Endothelial cell of umbilical vein (primary cell): ENCODE data around the gene OSBP2.

Experiments
- EZH2 ChIP-seq: IDR thresholded peaks from 2 replicates; pipeline ENCODE4 v1.6.1; 2012; ENCODE audit warnings: borderline replicate concordance, low read depth, mild to moderate bottlenecking, moderate library complexity, low read length, inconsistent platforms; ENCODE audit not compliant: severe bottlenecking
- FOS ChIP-seq: IDR thresholded peaks from 2 replicates; pipeline ENCODE4 v1.6.1; 2011; ENCODE audit warnings: mild to moderate bottlenecking, low read length, moderate library complexity, borderline replicate concordance; ENCODE audit not compliant: insufficient read depth
- GATA2 ChIP-seq: IDR thresholded peaks from 2 replicates; pipeline ENCODE4 v1.7.0; 2011; ENCODE audit warnings: low read depth, mild to moderate bottlenecking, moderate library complexity, mixed read lengths, low read length; ENCODE audit not compliant: insufficient read length, insufficient read depth
- MYC ChIP-seq: IDR thresholded peaks from one replicate; pipeline ENCODE4 v1.6.1; 2011; ENCODE audit warnings: mild to moderate bottlenecking, low read depth, low read length
- POLR2A ChIP-seq: IDR thresholded peaks from 2 replicates; pipeline ENCODE4 v1.6.1; 2012; ENCODE audit warnings: low read depth, mild to moderate bottlenecking, control low read depth, low read length
- POLR2AphosphoS5 ChIP-seq: IDR thresholded peaks from 2 replicates; pipeline ENCODE4 v1.6.1; 2012; ENCODE audit warnings: low read depth, mild to moderate bottlenecking, control low read depth, low read length, moderate library complexity; ENCODE audit not compliant: insufficient read depth
- TF ChIP-seq, protein P1 (sequence below), 2 donors: IDR thresholded peaks; 1 replicate in 1 of 2; 2 replicates in 1 of 2; pipeline ENCODE4 v1.5.1; 2011; ENCODE audit warnings: low read length in 2 of 2, mild to moderate bottlenecking in 2 of 2, moderate library complexity in 2 of 2, control low read depth in 1 of 2, inconsistent platforms in 1 of 2, low read depth in 1 of 2; ENCODE audit not compliant: insufficient read depth in 1 of 2; ENCODE audit errors: extremely low read depth in 1 of 2
- TF ChIP-seq, protein P2 (sequence below): IDR thresholded peaks from 2 replicates; pipeline ENCODE4 v1.6.1; 2011; ENCODE audit not compliant: insufficient read depth, insufficient read length

DNA sequence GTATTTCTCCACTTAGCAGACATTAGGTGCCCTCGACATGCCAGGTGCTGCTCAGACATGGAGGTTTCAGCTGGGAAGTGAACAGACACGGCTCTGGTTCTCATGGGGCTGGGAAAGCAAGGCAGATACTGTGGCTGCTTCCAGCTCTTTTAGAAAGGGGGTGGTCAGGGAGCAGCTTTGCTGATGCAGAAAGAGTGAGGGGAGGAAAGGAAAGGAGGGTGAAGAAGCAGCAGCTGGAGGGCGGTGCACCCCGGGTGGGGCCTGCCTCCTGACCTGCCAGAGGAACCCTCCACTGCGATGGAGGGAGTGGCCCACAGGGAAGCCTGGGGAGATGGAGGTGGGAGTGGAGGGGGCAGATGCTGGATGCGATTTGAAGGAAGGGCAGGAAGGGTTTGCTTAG, 197.1 kb downstream of the OSBP2 start:
- TF ChIP-seq, protein P1, sequence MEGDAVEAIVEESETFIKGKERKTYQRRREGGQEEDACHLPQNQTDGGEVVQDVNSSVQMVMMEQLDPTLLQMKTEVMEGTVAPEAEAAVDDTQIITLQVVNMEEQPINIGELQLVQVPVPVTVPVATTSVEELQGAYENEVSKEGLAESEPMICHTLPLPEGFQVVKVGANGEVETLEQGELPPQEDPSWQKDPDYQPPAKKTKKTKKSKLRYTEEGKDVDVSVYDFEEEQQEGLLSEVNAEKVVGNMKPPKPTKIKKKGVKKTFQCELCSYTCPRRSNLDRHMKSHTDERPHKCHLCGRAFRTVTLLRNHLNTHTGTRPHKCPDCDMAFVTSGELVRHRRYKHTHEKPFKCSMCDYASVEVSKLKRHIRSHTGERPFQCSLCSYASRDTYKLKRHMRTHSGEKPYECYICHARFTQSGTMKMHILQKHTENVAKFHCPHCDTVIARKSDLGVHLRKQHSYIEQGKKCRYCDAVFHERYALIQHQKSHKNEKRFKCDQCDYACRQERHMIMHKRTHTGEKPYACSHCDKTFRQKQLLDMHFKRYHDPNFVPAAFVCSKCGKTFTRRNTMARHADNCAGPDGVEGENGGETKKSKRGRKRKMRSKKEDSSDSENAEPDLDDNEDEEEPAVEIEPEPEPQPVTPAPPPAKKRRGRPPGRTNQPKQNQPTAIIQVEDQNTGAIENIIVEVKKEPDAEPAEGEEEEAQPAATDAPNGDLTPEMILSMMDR (IDR thresholded peaks at IDR 0.05; ENCODE audit: extremely low read depth in 1 of 2, insufficient read depth in 1 of 2, low read depth in 1 of 2, low read length in 2 of 2) = no peak
- TF ChIP-seq POLR2A (no peak), POLR2AphosphoS5 (no peak), EZH2 (no peak), GATA2 (no peak), FOS (no peak), MYC (no peak)
- TF ChIP-seq, protein P2, sequence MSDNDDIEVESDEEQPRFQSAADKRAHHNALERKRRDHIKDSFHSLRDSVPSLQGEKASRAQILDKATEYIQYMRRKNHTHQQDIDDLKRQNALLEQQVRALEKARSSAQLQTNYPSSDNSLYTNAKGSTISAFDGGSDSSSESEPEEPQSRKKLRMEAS = no peak
